Measurements from ENCODE around the gene FLT1. TPM values are rescaled to one million over a fixed set of nuclear protein-coding genes. Genes with fewer than 3 reads are reported as not detected.

The FLT1 gene, protein sequence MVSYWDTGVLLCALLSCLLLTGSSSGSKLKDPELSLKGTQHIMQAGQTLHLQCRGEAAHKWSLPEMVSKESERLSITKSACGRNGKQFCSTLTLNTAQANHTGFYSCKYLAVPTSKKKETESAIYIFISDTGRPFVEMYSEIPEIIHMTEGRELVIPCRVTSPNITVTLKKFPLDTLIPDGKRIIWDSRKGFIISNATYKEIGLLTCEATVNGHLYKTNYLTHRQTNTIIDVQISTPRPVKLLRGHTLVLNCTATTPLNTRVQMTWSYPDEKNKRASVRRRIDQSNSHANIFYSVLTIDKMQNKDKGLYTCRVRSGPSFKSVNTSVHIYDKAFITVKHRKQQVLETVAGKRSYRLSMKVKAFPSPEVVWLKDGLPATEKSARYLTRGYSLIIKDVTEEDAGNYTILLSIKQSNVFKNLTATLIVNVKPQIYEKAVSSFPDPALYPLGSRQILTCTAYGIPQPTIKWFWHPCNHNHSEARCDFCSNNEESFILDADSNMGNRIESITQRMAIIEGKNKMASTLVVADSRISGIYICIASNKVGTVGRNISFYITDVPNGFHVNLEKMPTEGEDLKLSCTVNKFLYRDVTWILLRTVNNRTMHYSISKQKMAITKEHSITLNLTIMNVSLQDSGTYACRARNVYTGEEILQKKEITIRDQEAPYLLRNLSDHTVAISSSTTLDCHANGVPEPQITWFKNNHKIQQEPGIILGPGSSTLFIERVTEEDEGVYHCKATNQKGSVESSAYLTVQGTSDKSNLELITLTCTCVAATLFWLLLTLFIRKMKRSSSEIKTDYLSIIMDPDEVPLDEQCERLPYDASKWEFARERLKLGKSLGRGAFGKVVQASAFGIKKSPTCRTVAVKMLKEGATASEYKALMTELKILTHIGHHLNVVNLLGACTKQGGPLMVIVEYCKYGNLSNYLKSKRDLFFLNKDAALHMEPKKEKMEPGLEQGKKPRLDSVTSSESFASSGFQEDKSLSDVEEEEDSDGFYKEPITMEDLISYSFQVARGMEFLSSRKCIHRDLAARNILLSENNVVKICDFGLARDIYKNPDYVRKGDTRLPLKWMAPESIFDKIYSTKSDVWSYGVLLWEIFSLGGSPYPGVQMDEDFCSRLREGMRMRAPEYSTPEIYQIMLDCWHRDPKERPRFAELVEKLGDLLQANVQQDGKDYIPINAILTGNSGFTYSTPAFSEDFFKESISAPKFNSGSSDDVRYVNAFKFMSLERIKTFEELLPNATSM (N-terminal part only)
- total RNA-seq = 4.3 TPM
- 5.5 TPM for polyA plus RNA-seq
- long read RNA-seq, donor 1 = 0 reads
- long read RNA-seq, donor 2 = 0 reads
- long read RNA-seq, donor 3 = 0 reads
- long read RNA-seq, donor 4 = 0 reads
- long read RNA-seq, donor 5 = 0 reads
- long read RNA-seq, donor 6, full-length matches to known transcripts = 1 of 1 reads
- long read RNA-seq, donor 6, partial matches to known transcripts = 0 of 1 reads
- long read RNA-seq, donor 6, other reads (novel, unspliced or antisense) = 0 of 1 reads
- long read RNA-seq, donor 7, full-length matches to known transcripts = 1 of 1 reads
- long read RNA-seq, donor 7, partial matches to known transcripts = 0 of 1 reads
- long read RNA-seq, donor 7, other reads (novel, unspliced or antisense) = 0 of 1 reads
- long read RNA-seq, donor 8 = 0 reads
- long read RNA-seq, donor 9 = 0 reads
- long read RNA-seq, donor 10, full-length matches to known transcripts = 1 of 1 reads
- long read RNA-seq, donor 10, partial matches to known transcripts = 0 of 1 reads
- long read RNA-seq, donor 10, other reads (novel, unspliced or antisense) = 0 of 1 reads

DNA sequence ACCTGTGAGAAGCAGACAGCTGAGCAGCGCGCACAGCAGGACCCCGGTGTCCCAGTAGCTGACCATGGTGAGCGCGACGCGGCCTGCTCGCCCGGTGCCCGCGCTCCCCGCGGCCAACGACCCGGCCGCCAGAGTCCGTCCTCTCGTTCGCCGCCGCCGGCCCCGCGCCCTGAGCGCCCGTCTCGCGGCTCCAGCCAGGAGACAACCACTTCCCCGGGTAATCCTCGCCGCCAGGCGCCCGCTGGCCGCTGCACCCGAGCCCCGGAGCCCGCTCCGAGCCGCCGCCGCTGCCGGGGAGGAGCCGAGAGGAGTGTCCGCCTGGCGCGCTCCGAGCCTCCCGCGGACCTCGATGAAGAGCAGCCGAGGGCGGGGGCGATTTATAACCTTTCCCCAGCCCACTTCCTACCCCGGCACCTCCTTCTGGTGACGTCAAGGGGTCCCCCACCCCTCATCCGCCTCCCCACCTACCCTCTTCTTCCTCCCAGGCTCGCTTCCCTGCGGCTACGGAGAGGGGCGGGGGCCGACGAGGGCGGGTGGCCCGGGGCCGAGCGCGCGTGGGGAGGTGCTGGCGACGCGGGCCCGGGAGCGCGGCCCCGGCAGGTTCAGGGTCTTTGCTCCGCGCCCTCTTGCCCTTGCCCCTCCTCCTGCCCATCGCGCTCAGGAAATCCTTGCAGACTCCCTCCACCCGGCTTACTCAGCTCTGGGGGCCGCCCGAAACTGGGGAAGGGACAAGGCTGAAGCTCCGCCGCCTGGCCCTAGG, at the start of gene FLT1:
FLT1 (minus strand) TSS at position 351 of the 760 bp plus-strand sequence; CDS start at position 66, 285 bp downstream.
- Histone ChIP-seq H3K9me3 (ENCODE audit: control insufficient read depth in 2 of 2, insufficient read depth in 1 of 2, low read length in 1 of 2) (no peaks in the 10 kb centered on the region), H3K4me3 (ENCODE audit: low read length in 2 of 2) (peak within 1 kb of the TSS; percentile 42 to 44), H3K27ac (ENCODE audit: low read depth in 1 of 2, low read length in 1 of 2) (no peak within 1 kb of the TSS), H3K27me3 (ENCODE audit: control insufficient read depth in 2 of 2, insufficient read depth in 1 of 2, low read length in 1 of 2) (peaks cover 49 to 68% of the 10 kb centered on the region in 2 donors), H3K4me1 (ENCODE audit: control insufficient read depth in 2 of 2, insufficient read depth in 2 of 2, low read length in 2 of 2) (peaks cover 0 to 25% of the 10 kb centered on the region in 2 donors), H3K36me3 (ENCODE audit: control insufficient read depth in 2 of 2, insufficient read depth in 2 of 2, low read length in 1 of 2) (no peaks in the 10 kb centered on the region)
- peak in 5 of 9 donors; percentile 40 to 77 (median 47) for DNase-seq (ENCODE audit: low read depth in 6 of 9, low spot score in 9 of 9)
- WGBS = under 1% methylated on average over 84 of the region's 84 CpGs

DNA sequence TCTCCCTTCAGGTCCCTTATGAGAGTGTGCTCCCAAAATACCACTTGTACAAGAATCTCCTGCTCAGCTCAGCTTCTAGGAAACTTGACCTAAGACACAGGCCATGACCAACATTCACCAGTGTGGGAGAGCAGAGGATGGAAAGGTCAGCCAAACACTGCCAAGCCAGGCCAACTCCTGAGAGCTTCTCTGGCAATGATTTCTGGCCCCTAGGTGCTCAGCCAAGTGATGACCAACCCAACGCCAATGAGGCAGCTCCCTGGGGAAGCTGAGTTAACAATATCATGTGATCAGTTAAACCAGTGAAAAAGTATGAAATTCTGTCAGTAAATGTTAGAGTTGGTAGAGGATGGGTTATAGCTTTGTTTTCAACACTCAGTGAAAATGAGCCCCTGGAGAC, 49.1 kb upstream of the FLT1 start:
- H3K36me3 ChIP-seq (ENCODE audit: control insufficient read depth in 2 of 2, insufficient read depth in 2 of 2, low read length in 1 of 2) = no peaks in the 10 kb centered on the region
- no peak for DNase-seq (ENCODE audit: low read depth in 6 of 9, low spot score in 9 of 9)
- no peaks in the 10 kb centered on the region for H3K4me1 ChIP-seq (ENCODE audit: control insufficient read depth in 2 of 2, insufficient read depth in 2 of 2, low read length in 2 of 2)
- H3K27me3 ChIP-seq (ENCODE audit: control insufficient read depth in 2 of 2, insufficient read depth in 1 of 2, low read length in 1 of 2) = no peaks in the 10 kb centered on the region
- no peak overlapping the region for H3K4me3 ChIP-seq (ENCODE audit: low read length in 2 of 2)
- H3K27ac ChIP-seq (ENCODE audit: low read depth in 1 of 2, low read length in 1 of 2) = no peak overlapping the region
- peaks cover 0 to 3% of the 10 kb centered on the region in 2 donors for H3K9me3 ChIP-seq (ENCODE audit: control insufficient read depth in 2 of 2, insufficient read depth in 1 of 2, low read length in 1 of 2)
- whole genome bisulfite sequencing = 90% methylated on average over 1 of the region's 1 CpG

- no peaks in the 10 kb centered on the region for H3K4me1 ChIP-seq (ENCODE audit: control insufficient read depth in 2 of 2, insufficient read depth in 2 of 2, low read length in 2 of 2)
- H3K36me3 ChIP-seq (ENCODE audit: control insufficient read depth in 2 of 2, insufficient read depth in 2 of 2, low read length in 1 of 2) = no peaks in the 10 kb centered on the region
- peaks cover 0 to 3% of the 10 kb centered on the region in 2 donors for H3K9me3 ChIP-seq (ENCODE audit: control insufficient read depth in 2 of 2, insufficient read depth in 1 of 2, low read length in 1 of 2)
- no peaks in the 10 kb centered on the region for H3K27me3 ChIP-seq (ENCODE audit: control insufficient read depth in 2 of 2, insufficient read depth in 1 of 2, low read length in 1 of 2)
- H3K27ac ChIP-seq (ENCODE audit: low read depth in 1 of 2, low read length in 1 of 2) = no peak overlapping the region
- DNase-seq (ENCODE audit: low read depth in 6 of 9, low spot score in 9 of 9) = no peak
- WGBS = 97% methylated on average over 4 of the region's 4 CpGs
- H3K4me3 ChIP-seq (ENCODE audit: low read length in 2 of 2) = no peak overlapping the region
Measured at GRCh38 chr13:28542804-28543203, 47.9 kb upstream of the FLT1 start.

- no peaks in the 10 kb centered on the region for H3K4me1 ChIP-seq (ENCODE audit: control insufficient read depth in 2 of 2, insufficient read depth in 2 of 2, low read length in 2 of 2)
- no peaks in the 10 kb centered on the region for H3K27me3 ChIP-seq (ENCODE audit: control insufficient read depth in 2 of 2, insufficient read depth in 1 of 2, low read length in 1 of 2)
- no peak overlapping the region for H3K27ac ChIP-seq (ENCODE audit: low read depth in 1 of 2, low read length in 1 of 2)
- no peak overlapping the region for H3K4me3 ChIP-seq (ENCODE audit: low read length in 2 of 2)
- DNase-seq (ENCODE audit: low read depth in 6 of 9, low spot score in 9 of 9) = no peak
- WGBS = 95% methylated on average over 2 of the region's 2 CpGs
- peaks cover 0 to 3% of the 10 kb centered on the region in 2 donors for H3K9me3 ChIP-seq (ENCODE audit: control insufficient read depth in 2 of 2, insufficient read depth in 1 of 2, low read length in 1 of 2)
- H3K36me3 ChIP-seq (ENCODE audit: control insufficient read depth in 2 of 2, insufficient read depth in 2 of 2, low read length in 1 of 2) = no peaks in the 10 kb centered on the region
Measured at GRCh38 chr13:28541966-28542365, 47.0 kb upstream of the FLT1 start.

GRCh38 chr13:28540612-28541011, 45.7 kb upstream of the FLT1 start:
- 88% methylated on average over 6 of the region's 6 CpGs for WGBS
- no peaks in the 10 kb centered on the region for H3K36me3 ChIP-seq (ENCODE audit: control insufficient read depth in 2 of 2, insufficient read depth in 2 of 2, low read length in 1 of 2)
- H3K27me3 ChIP-seq (ENCODE audit: control insufficient read depth in 2 of 2, insufficient read depth in 1 of 2, low read length in 1 of 2) = peaks cover 0 to 2% of the 10 kb centered on the region in 2 donors
- H3K4me1 ChIP-seq (ENCODE audit: control insufficient read depth in 2 of 2, insufficient read depth in 2 of 2, low read length in 2 of 2) = no peaks in the 10 kb centered on the region
- no peak for DNase-seq (ENCODE audit: low read depth in 6 of 9, low spot score in 9 of 9)
- H3K4me3 ChIP-seq (ENCODE audit: low read length in 2 of 2) = no peak overlapping the region
- H3K9me3 ChIP-seq (ENCODE audit: control insufficient read depth in 2 of 2, insufficient read depth in 1 of 2, low read length in 1 of 2) = peaks cover 0 to 5% of the 10 kb centered on the region in 2 donors
- no peak overlapping the region for H3K27ac ChIP-seq (ENCODE audit: low read depth in 1 of 2, low read length in 1 of 2)

DNA sequence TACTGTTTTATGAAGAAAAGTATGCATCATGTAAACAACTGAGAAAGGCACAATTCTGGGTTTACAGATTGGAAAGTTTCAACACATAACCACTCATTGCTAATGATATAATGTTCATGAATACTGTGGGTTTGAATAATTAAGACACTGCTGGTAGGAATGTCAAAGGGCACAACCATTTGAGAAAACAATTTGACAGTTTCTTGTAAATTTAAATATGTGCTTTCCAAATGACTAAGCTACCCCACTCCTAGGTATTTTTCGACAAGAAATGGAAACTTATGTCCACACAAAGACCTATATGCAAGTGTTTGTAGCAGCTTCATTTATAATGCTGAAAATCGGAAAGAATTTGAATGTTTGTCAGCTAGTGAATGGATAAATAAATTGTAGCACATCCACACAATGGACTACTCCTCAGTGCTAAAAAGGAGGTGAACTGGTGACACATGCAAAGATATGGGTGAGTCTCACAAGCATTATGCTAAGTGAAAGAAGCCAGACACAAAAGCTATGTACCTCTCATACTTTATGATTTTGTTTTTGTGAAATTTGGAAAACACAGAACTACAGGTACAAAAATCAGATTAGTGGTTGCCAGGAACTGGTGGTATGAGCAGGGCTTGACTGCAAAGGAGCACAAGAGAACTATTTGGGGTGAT, 44.8 kb upstream of the FLT1 start:
- Histone ChIP-seq H3K4me3 (ENCODE audit: low read length in 2 of 2) (no peak overlapping the region), H3K4me1 (ENCODE audit: control insufficient read depth in 2 of 2, insufficient read depth in 2 of 2, low read length in 2 of 2) (no peaks in the 10 kb centered on the region), H3K27me3 (ENCODE audit: control insufficient read depth in 2 of 2, insufficient read depth in 1 of 2, low read length in 1 of 2) (peaks cover 4 to 10% of the 10 kb centered on the region in 2 donors), H3K36me3 (ENCODE audit: control insufficient read depth in 2 of 2, insufficient read depth in 2 of 2, low read length in 1 of 2) (no peaks in the 10 kb centered on the region), H3K27ac (ENCODE audit: low read depth in 1 of 2, low read length in 1 of 2) (no peak overlapping the region), H3K9me3 (ENCODE audit: control insufficient read depth in 2 of 2, insufficient read depth in 1 of 2, low read length in 1 of 2) (peaks cover 0 to 12% of the 10 kb centered on the region in 2 donors)
- DNase-seq (ENCODE audit: low read depth in 6 of 9, low spot score in 9 of 9) = no peak
- WGBS = 94% methylated on average over 2 of the region's 2 CpGs

- Histone ChIP-seq H3K27ac (ENCODE audit: low read depth in 1 of 2, low read length in 1 of 2) (no peak overlapping the region), H3K4me3 (ENCODE audit: low read length in 2 of 2) (no peak overlapping the region), H3K27me3 (ENCODE audit: control insufficient read depth in 2 of 2, insufficient read depth in 1 of 2, low read length in 1 of 2) (peaks cover 11 to 18% of the 10 kb centered on the region in 2 donors), H3K9me3 (ENCODE audit: control insufficient read depth in 2 of 2, insufficient read depth in 1 of 2, low read length in 1 of 2) (peaks cover 1 to 10% of the 10 kb centered on the region in 2 donors), H3K36me3 (ENCODE audit: control insufficient read depth in 2 of 2, insufficient read depth in 2 of 2, low read length in 1 of 2) (no peaks in the 10 kb centered on the region), H3K4me1 (ENCODE audit: control insufficient read depth in 2 of 2, insufficient read depth in 2 of 2, low read length in 2 of 2) (no peaks in the 10 kb centered on the region)
- DNase-seq (ENCODE audit: low read depth in 6 of 9, low spot score in 9 of 9) = no peak
- WGBS = 68% methylated on average over 3 of the region's 3 CpGs
Measured at GRCh38 chr13:28538932-28539331, 44.0 kb upstream of the FLT1 start.
